NCI-H460 (cell line): ENCODE measurements around the gene TBCE. TPM values are rescaled to one million over a fixed set of nuclear protein-coding genes. Genes with fewer than 3 reads are reported as not detected.

Experiments
- DNase-seq: peaks from one replicate; pipeline ENCODE4 v3.0.0-alpha.2; 2016; ENCODE audit warnings: low read depth; ENCODE audit errors: extremely low read depth
- polyA plus RNA-seq: library from polyadenylated mRNA; depleted of rRNA; stranded (reverse); fragments of >200 nt; gene quantifications from 2 replicates; pipeline ENCODE4 v1.2.3, GENCODE V29; 2014; cell fraction: nucleus; rRNA removed
- total RNA-seq: library from RNA; depleted of rRNA; stranded (reverse); fragments of >200 nt; shearing (Covaris generic); gene quantifications from 2 replicates; pipeline ENCODE4 v1.2.3, GENCODE V29; 2014; rRNA removed

Gene TBCE
- 53.3 and 73.3 TPM in 2 replicates for total RNA-seq
- 46.7 and 47.6 TPM in 2 replicates for polyA plus RNA-seq

GRCh38 chr1:235367000-235367908 is at the start of gene TBCE:
Gene TBCE (plus strand): TSS chr1:235367427. CDS start chr1:235380050, 12,623 bp downstream.
- peak; percentile 98 for DNase-seq

GRCh38 chr1:235319255-235319654 is 48.0 kb upstream of the TBCE start:
- DNase-seq = no peak

- DNase-seq = no peak
Measured at GRCh38 chr1:235320521-235321179, 46.6 kb upstream of the TBCE start.

GRCh38 chr1:235324296-235324695 is 42.9 kb upstream of the TBCE start:
- no peak for DNase-seq

- DNase-seq = no peak
Measured at GRCh38 chr1:235325139-235325538, 42.1 kb upstream of the TBCE start.

GRCh38 chr1:235325854-235326253 is 41.4 kb upstream of the TBCE start:
- DNase-seq = no peak

GRCh38 chr1:235326719-235327558 is 40.3 kb upstream of the TBCE start:
- no peak for DNase-seq

GRCh38 chr1:235327559-235328270 is 39.5 kb upstream of the TBCE start, which contains the start of gene ARID4B:
Gene ARID4B (minus strand): TSS chr1:235328179. CDS start chr1:235326919, 1,260 bp downstream.
- DNase-seq = no peak

GRCh38 chr1:235328271-235329138 is 38.7 kb upstream of the TBCE start, which contains the start of gene GGPS1:
Gene GGPS1 (plus strand): TSS chr1:235328570. CDS start chr1:235335265, 6,695 bp downstream.
- DNase-seq = peak; percentile 100

- DNase-seq = peak; percentile 33
Measured at GRCh38 chr1:235329139-235329902, 37.9 kb upstream of the TBCE start.

- no peak for DNase-seq
Measured at GRCh38 chr1:235330918-235331285, 36.3 kb upstream of the TBCE start.

- DNase-seq = no peak
Measured at GRCh38 chr1:235331401-235331800, 35.8 kb upstream of the TBCE start.

- DNase-seq = no peak
Measured at GRCh38 chr1:235336903-235337302, 30.3 kb upstream of the TBCE start.

GRCh38 chr1:235339746-235340145 is 27.5 kb upstream of the TBCE start:
- DNase-seq = no peak

GRCh38 chr1:235341334-235341733 is 25.9 kb upstream of the TBCE start:
- no peak for DNase-seq

- no peak for DNase-seq
Measured at GRCh38 chr1:235342039-235342438, 25.2 kb upstream of the TBCE start.

GRCh38 chr1:235342471-235342870 is 24.8 kb upstream of the TBCE start:
- DNase-seq = no peak

GRCh38 chr1:235343726-235344125 is 23.5 kb upstream of the TBCE start:
- DNase-seq = no peak
